HG02759 (cell line): ENCODE results near the gene SMAD6.

ENCODE experiments used
- ATAC-seq: cut with Tn5 transposase; IDR thresholded peaks from one replicate; pipeline ENCODE4 v1.9.1; 2021; ENCODE audit warnings: mild to moderate bottlenecking, moderate library complexity; ENCODE audit not compliant: unreplicated experiment

The SMAD6 gene

GRCh38 chr15:66719471-66719870 is 17.4 kb downstream of the SMAD6 start:
- ATAC-seq: no peak

DNA sequence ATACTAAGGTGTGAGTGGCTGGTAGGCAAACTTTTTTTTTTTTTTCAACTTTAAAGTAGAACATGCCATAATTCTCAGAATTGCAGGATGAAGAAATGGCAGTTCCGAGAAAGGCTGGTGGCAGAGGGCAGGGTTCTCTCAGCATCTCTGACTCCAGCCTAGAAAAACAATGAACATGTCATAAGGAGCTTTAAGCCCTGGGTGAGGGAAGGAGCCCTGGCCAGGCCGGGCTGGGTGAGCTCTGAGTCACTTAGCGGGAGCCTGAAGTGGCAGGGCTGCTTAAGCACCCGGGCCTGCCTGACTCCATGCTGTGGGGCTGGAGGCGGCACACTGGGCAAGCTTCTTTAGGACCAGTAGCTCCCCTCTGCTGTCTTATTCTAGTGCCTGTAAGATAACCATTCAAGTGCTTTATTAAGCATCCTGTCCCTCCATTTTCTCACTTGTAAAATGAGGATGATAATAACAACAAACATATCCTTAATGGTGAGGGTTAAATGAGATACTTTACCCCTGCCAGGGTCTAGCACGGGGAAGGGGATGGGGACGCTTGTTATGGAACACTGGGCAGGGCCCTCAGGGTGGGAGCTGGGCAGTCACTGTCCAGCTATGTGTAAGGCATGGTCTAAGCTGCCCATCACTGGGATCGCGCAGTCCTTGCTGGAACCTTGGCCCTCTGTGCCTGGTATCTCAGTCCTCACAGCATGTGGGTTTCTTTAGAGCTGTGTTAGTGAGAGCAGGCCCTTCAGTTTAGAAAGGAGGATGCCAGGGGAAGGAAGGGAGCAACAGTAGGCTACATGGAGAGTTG is 18.4 kb downstream of the SMAD6 start:
- ATAC-seq: no peak

DNA sequence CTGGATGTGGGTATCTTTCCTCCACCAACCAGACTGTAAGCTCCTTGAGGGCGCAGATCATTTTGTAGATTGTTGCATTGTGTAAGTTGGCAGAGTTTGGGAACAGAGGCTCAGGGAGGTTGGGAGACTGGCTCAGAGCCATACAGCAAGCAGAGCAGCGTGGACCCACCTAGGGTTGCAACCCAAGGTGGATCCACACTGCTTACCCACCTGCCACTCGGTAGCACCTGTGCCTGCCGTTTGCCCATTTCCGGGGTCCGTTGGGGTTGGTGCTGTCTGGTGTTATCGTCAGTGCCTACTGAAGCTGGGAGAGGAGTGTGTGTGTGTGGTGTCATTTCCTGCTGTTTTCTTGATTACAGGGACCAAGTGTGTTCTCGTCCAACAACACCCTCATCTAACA is 19.0 kb downstream of the SMAD6 start:
- no peak for ATAC-seq

DNA sequence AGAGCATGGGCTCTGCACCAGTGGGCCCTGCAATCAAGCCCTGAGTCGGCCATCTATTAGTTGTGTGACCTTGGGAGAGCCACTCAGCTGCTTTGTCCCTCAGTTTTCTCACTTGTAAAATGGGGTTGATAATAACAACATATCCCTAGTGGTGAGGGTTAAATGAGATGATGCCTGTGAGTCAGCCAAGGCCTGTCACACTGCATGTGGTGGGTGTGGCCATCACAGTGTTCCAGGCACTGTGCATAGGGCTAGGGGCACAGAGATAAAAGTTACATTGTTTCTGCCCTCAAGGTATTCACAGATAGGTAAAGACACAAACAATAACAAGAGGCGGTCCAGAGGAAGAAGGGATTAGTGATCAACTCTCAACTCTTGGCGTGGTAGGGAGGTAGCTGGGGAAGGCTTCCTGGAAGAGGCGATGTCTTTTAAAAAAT is 19.5 kb downstream of the SMAD6 start:
- no peak for ATAC-seq

DNA sequence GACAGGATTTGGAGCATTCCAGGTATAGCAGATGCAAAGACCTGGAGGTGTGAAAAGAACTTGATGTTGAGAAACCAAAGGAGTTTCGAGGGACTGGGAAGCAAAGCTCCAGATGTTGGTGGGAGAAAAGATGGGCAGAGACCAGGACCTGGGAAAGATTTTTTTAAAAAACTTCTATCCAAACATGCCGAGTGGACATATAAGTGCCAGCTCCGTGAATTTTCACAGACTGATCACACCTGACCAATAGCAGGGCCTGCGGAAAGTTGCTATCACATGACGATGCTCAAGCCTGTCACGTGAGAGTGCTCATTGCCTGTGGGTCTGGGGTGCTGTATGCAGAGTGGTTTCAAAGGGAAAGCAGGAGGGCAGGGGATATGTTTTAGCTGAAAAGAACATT is 19.9 kb downstream of the SMAD6 start:
- no peak for ATAC-seq

- no peak for ATAC-seq
Observed at GRCh38 chr15:66722757-66723540, 20.9 kb downstream of the SMAD6 start.

- no peak for ATAC-seq
Observed at GRCh38 chr15:66723826-66724731, 22.0 kb downstream of the SMAD6 start.

GRCh38 chr15:66724732-66725463 is 22.9 kb downstream of the SMAD6 start:
- ATAC-seq: no peak

DNA sequence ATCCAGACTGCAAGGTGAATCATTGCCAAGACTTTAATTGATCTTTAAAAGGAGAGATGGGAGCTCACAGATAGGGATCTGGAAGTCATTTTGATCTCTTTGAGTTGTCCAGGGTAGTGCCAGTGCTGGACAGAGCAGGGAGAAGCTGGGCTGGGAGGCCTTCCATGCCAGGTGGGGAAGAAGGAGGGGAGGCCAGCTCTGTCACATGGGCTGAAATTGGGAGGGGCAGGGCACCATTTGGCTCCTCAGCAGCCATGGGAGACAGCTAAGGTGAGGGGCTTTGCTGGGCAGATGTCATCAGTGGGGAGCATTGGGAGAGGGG is 23.4 kb downstream of the SMAD6 start:
- no peak for ATAC-seq

DNA sequence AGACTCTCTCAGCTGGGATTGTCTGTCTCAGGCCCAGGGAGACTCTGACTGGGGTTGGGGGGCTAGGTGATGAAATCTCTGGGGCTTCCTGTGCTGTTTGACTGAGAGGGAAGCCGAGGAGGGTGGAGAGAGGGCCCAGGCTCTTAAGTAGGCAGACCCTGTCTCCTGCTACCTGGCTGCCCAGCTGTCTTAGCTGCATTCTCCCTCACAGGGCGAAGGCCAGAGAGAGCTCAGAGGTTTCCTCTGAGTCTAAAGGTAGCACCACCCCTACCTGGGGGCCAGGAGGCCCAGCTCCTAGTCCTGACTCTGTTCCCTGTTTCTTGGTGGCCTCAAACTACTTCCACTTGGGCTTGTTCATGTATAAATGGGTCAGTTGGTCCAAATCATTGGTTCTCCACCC is 24.4 kb downstream of the SMAD6 start:
- no peak for ATAC-seq

DNA sequence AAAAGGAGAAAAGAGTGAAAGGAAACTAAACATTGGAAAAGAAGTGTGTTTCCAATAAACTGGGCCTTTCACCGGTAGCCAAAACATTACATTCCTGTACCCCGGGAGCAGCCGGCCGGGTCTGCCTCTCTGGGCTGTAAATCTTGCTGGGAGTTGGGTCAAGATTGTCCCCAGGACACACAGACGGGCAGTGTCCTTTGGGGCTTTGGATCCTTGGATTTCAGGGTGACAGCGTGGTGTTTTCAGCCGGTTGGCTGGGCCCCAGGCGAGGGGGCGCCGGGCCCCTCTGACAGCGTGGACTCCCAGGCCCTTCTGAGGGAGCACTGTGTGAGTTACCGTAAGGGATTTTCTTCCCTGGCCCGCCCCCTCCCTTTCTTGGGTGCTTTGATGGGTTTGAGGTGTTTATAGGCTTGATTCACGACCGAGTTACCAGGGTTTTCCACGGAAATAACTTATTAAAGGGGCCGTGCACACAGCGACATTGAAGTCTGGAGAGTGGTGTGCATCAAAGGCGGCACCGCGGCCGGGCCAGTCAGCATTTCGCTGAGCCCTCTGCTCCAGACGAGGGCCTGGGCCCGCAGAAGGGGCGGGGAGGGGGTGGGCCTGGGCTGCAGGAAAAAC is 27.4 kb downstream of the SMAD6 start:
- ATAC-seq: no peak

GRCh38 chr15:66730168-66731021 is 28.4 kb downstream of the SMAD6 start:
- ATAC-seq: no peak

- no peak for ATAC-seq
Observed at GRCh38 chr15:66733976-66734375, 31.9 kb downstream of the SMAD6 start.

GRCh38 chr15:66734961-66735908 is 33.2 kb downstream of the SMAD6 start:
- no peak for ATAC-seq

- no peak for ATAC-seq
Observed at GRCh38 chr15:66735909-66736305, 33.9 kb downstream of the SMAD6 start.

DNA sequence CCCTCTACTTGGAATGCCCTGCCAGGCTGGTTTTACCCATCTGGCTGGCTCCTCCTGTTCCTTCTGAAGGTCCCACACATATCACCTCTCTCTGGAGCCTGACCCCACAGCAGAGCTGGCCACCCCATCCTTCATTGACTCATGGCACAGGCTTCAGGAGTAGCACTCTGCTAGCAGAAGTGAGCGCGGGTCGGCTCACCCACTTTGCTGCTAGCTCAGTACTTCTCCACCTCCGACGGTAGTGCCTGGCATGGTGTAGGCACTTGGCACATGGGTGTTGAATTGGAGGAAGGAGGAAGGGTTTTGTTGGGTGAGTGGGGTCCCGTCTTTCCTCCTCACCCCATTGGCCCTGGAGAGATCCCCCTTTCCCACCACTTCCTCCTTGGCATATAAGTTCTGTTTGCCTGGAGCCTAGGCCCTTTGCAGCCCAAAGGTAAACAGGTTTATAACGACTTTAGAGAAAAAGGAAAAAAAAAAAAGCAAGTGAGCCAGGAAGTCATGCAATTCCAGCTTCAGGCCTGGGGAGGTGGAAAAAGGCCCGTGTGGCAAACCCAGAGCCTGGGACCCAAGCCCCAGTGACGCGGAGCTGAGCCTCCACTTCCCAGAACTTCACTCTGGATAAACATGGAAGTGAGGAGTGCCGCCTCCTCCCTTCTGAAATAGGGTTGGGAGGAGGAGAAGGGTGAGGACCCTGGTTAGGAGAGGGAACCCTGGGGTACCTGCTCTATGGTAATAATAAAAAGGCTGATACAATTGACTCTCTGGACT is 35.4 kb downstream of the SMAD6 start:
- no peak for ATAC-seq

DNA sequence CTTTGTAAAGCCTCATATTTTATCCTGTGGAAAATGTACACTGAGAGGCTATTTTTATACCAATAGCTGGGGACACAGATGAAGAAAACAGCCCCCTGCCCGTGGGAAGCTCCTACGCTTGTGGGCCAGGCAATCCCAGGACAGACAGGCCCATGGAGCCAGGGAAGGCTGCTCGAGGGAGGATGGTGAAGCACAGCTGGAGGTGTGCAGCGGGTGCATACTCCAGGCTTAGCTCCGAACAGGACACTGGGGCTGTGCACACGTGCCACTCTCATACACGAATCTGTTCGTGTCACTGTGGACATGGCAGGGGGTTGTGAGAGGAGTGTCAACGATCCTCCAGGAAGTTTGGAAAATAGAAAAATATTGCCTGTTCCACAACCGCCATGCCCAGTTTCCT is 36.1 kb downstream of the SMAD6 start:
- no peak for ATAC-seq
